Measurements from ENCODE around the gene RNASE4.

- TF ChIP-seq EZH2 (IDR thresholded peaks at IDR 0.05; ENCODE audit: low read length, unreplicated experiment) (no peak), CTCF (conservative IDR thresholded peaks at IDR 0.05; ENCODE audit: low read depth, low read length) (no peak)
Measured at GRCh38 chr14:20683125-20683890, 1.1 kb upstream of the RNASE4 start.

Data from PC-3 (cell line).